HepG2 (cell line): Measurements from ENCODE around the gene EFNA3. TPM values are rescaled to one million over a fixed set of nuclear protein-coding genes. Genes with fewer than 3 reads are reported as not detected.

ENCODE experiments used
- HNRNPLL ChIP-seq: fragments of 200-400 bp; formaldehyde crosslinking; IDR thresholded peaks from 2 replicates; pipeline ENCODE4 v1.6.1; 2017; ENCODE audit warnings: mild to moderate bottlenecking, low read depth, low read length; ENCODE audit not compliant: poor library complexity, severe bottlenecking
- MYC ChIP-seq: sonication (generic); formaldehyde crosslinking; IDR thresholded peaks from 2 replicates; pipeline ENCODE4 v1.9.0; 2021; ENCODE audit warnings: missing genetic modification reagents, borderline replicate concordance
- NONO ChIP-seq, 2 experiments: fragments of 450-650 bp in 1 of 2; sonication (generic) in 1 of 2; formaldehyde crosslinking in 1 of 2; IDR thresholded peaks in 1 of 2; conservative IDR thresholded peaks in 1 of 2; 2 replicates each; pipeline versions ENCODE4 v1.6.1 to v1.8.0; 2017 to 2022; ENCODE audit warnings: mild to moderate bottlenecking in 1 of 2, missing genetic modification reagents in 1 of 2, moderate library complexity in 1 of 2
- RARA ChIP-seq: IDR thresholded peaks from 2 replicates; pipeline ENCODE4 v1.6.1; 2016; ENCODE audit warnings: missing genetic modification reagents, missing compliant biosample characterization
- REPIN1 ChIP-seq: sonication (generic); formaldehyde crosslinking; IDR thresholded peaks from 2 replicates; pipeline ENCODE4 v1.8.0; 2022; ENCODE audit warnings: missing genetic modification reagents, low read depth, mild to moderate bottlenecking, borderline replicate concordance
- SAP130 ChIP-seq: IDR thresholded peaks from 2 replicates; pipeline ENCODE4 v1.6.1; 2016; ENCODE audit warnings: low read depth
- SRY ChIP-seq: sonication (generic); formaldehyde crosslinking; IDR thresholded peaks from 2 replicates; pipeline ENCODE4 v1.8.0; 2022; ENCODE audit warnings: mild to moderate bottlenecking, missing genetic modification reagents
- ZBTB38 ChIP-seq: sonication (generic); formaldehyde crosslinking; IDR thresholded peaks from 2 replicates; pipeline ENCODE4 v1.5.1; 2020; ENCODE audit warnings: mild to moderate bottlenecking, missing genetic modification reagents
- ZNF3 ChIP-seq: IDR thresholded peaks from 2 replicates; pipeline ENCODE4 v1.7.0; 2017; ENCODE audit warnings: inconsistent platforms
- ZNF546 ChIP-seq: sonication (generic); formaldehyde crosslinking; conservative IDR thresholded peaks from 2 replicates; pipeline ENCODE4 v1.8.1; 2023; ENCODE audit warnings: mild to moderate bottlenecking, missing genetic modification reagents
- ZNF569 ChIP-seq: sonication (generic); formaldehyde crosslinking; IDR thresholded peaks from 2 replicates; pipeline ENCODE4 v1.5.0; 2020; ENCODE audit warnings: mild to moderate bottlenecking, missing genetic modification reagents, moderate library complexity, borderline replicate concordance
- ZNF782 ChIP-seq: sonication (generic); formaldehyde crosslinking; IDR thresholded peaks from 2 replicates; pipeline ENCODE4 v1.4.0; 2020; ENCODE audit warnings: missing genetic modification reagents, mild to moderate bottlenecking, borderline replicate concordance
- polyA plus RNA-seq, 8 experiments: library from polyadenylated mRNA; depleted of rRNA in 3 of 8; stranded (reverse) in 7 of 8; unstranded in 1 of 8; fragments of >200 nt; fragmentation: Illumina TruSeq in 4 of 8; extraction: Trizol in 4 of 8; gene quantifications; 2 replicates each; pipeline versions ENCODE4 v1.2.1 to v1.2.3, GENCODE V29; 2011 to 2016; ENCODE audit warnings: low read depth in 4 of 8, missing spikeins in 1 of 8, mixed read lengths in 1 of 8; ENCODE audit not compliant: insufficient read depth in 1 of 8
- total RNA-seq, 5 experiments: library from RNA; depleted of rRNA; stranded (reverse); fragments of >200 nt; fragmentation: Illumina TruSeq; extraction: Trizol; gene quantifications; 2 replicates each; pipeline ENCODE4 v1.2.3, GENCODE V29; 2016; ENCODE audit warnings: low read depth in 1 of 5
- TF ChIP-seq, protein P1 (sequence below): sonication (generic); formaldehyde crosslinking; IDR thresholded peaks from 2 replicates; pipeline ENCODE4 v1.5.0; 2020; ENCODE audit warnings: mild to moderate bottlenecking, missing genetic modification reagents, borderline replicate concordance
- TF ChIP-seq, protein P2 (sequence below): sonication (generic); formaldehyde crosslinking; conservative IDR thresholded peaks from 2 replicates; pipeline ENCODE4 v1.5.0; 2020; ENCODE audit warnings: missing genetic modification reagents
- TF ChIP-seq, protein P3 (sequence below): sonication (generic); formaldehyde crosslinking; IDR thresholded peaks from 2 replicates; pipeline ENCODE4 v1.5.0; 2020; ENCODE audit warnings: missing genetic modification reagents, mild to moderate bottlenecking, borderline replicate concordance
- TF ChIP-seq, protein P4 (sequence below): sonication (generic); formaldehyde crosslinking; IDR thresholded peaks from 2 replicates; pipeline ENCODE4 v1.5.1; 2020; ENCODE audit warnings: mild to moderate bottlenecking, missing genetic modification reagents, moderate library complexity

Gene EFNA3
- total and polyA plus RNA-seq, 2 of the 13 experiments (the other 11 are each of a cell fraction or from before 2014, with no cell fraction given) = 1.0 to 5.7 TPM

DNA sequence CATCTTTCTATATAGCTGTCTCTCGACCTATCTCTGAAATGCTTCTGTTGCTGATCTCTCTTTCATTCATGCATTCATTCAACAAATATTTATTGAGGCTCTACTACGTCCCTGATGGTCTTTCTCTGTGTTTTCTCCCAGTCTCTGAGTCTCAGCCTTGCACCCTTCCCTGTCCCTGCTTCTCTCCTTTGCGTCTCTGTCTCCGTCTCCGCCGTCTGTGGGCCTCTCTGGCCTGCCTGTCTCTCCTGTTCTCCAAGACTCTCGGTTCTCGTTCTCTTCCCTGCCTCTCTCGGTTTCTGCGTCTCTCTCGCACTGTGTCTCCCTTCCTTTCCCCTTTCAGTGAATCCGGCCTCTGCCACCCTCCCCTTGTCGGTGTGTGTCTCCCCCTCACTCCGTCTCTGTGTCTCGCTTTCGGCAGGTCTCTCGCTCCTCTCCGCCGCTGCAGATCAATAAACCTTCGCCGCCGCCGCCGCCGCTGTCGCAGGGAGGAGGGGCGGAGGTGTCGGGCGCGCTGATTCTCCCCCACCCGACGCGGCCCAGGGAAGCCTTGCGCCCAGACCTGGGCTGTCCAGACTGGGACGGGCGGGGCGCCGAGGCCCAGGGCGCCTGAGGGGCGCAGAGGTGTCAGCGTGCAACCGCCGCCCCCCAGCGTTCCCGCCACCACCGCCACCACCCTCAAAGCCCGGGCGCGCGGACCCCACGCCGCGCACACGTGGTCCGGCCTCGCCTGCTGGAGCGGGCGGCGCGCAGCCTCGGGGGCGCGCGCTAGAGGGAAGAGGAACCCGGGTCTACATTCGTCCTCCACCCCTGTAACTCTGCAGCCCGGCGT lies 3.0 kb downstream of the EFNA3 start (continued):
- 0 out of 2 replicates have a peak, but pooled peaks have one; percentile 48 for TF ChIP-seq SRY (CRISPR knock-in tag)
- peak; percentile 16; the same call in 1 of the 2 replicates for TF ChIP-seq MYC (CRISPR knock-in tag)
- 0 out of 2 replicates have a peak, but pooled peaks have one; percentile 24 for TF ChIP-seq ZBTB38 (CRISPR knock-in tag)
- TF ChIP-seq ZNF782 = peak; percentile 31; the same call in 1 of the 2 replicates
- no peak for TF ChIP-seq REPIN1 (CRISPR knock-in tag)
- TF ChIP-seq RARA (CRISPR knock-in tag) = 0 out of 2 replicates have a peak, but pooled peaks have one; percentile 3
- peak; percentile 10; the same call in 1 of the 2 replicates for TF ChIP-seq SAP130 (CRISPR knock-in tag)
- TF ChIP-seq NONO (IDR thresholded peaks at IDR 0.05) = no peak
- 0 out of 2 replicates have a peak, but pooled peaks have one; percentile 21 for TF ChIP-seq NONO (CRISPR knock-in tag; conservative IDR thresholded peaks at IDR 0.05)
- TF ChIP-seq, protein P1, sequence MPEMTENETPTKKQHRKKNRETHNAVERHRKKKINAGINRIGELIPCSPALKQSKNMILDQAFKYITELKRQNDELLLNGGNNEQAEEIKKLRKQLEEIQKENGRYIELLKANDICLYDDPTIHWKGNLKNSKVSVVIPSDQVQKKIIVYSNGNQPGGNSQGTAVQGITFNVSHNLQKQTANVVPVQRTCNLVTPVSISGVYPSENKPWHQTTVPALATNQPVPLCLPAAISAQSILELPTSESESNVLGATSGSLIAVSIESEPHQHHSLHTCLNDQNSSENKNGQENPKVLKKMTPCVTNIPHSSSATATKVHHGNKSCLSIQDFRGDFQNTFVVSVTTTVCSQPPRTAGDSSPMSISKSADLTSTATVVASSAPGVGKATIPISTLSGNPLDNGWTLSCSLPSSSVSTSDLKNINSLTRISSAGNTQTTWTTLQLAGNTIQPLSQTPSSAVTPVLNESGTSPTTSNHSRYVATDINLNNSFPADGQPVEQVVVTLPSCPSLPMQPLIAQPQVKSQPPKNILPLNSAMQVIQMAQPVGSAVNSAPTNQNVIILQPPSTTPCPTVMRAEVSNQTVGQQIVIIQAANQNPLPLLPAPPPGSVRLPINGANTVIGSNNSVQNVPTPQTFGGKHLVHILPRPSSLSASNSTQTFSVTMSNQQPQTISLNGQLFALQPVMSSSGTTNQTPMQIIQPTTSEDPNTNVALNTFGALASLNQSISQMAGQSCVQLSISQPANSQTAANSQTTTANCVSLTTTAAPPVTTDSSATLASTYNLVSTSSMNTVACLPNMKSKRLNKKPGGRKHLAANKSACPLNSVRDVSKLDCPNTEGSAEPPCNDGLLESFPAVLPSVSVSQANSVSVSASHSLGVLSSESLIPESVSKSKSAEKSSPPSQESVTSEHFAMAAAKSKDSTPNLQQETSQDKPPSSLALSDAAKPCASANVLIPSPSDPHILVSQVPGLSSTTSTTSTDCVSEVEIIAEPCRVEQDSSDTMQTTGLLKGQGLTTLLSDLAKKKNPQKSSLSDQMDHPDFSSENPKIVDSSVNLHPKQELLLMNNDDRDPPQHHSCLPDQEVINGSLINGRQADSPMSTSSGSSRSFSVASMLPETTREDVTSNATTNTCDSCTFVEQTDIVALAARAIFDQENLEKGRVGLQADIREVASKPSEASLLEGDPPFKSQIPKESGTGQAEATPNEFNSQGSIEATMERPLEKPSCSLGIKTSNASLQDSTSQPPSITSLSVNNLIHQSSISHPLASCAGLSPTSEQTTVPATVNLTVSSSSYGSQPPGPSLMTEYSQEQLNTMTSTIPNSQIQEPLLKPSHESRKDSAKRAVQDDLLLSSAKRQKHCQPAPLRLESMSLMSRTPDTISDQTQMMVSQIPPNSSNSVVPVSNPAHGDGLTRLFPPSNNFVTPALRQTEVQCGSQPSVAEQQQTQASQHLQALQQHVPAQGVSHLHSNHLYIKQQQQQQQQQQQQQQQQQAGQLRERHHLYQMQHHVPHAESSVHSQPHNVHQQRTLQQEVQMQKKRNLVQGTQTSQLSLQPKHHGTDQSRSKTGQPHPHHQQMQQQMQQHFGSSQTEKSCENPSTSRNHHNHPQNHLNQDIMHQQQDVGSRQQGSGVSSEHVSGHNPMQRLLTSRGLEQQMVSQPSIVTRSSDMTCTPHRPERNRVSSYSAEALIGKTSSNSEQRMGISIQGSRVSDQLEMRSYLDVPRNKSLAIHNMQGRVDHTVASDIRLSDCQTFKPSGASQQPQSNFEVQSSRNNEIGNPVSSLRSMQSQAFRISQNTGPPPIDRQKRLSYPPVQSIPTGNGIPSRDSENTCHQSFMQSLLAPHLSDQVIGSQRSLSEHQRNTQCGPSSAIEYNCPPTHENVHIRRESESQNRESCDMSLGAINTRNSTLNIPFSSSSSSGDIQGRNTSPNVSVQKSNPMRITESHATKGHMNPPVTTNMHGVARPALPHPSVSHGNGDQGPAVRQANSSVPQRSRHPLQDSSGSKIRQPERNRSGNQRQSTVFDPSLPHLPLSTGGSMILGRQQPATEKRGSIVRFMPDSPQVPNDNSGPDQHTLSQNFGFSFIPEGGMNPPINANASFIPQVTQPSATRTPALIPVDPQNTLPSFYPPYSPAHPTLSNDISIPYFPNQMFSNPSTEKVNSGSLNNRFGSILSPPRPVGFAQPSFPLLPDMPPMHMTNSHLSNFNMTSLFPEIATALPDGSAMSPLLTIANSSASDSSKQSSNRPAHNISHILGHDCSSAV = no peak
- TF ChIP-seq, protein P2, sequence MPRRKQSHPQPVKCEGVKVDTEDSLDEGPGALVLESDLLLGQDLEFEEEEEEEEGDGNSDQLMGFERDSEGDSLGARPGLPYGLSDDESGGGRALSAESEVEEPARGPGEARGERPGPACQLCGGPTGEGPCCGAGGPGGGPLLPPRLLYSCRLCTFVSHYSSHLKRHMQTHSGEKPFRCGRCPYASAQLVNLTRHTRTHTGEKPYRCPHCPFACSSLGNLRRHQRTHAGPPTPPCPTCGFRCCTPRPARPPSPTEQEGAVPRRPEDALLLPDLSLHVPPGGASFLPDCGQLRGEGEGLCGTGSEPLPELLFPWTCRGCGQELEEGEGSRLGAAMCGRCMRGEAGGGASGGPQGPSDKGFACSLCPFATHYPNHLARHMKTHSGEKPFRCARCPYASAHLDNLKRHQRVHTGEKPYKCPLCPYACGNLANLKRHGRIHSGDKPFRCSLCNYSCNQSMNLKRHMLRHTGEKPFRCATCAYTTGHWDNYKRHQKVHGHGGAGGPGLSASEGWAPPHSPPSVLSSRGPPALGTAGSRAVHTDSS (CRISPR knock-in tag) = no peak
- TF ChIP-seq HNRNPLL = peak; percentile 9
- TF ChIP-seq ZNF546 = no peak
- peak; percentile 89 for TF ChIP-seq ZNF3 (CRISPR knock-in tag)
- TF ChIP-seq ZNF569 = no peak
- TF ChIP-seq, protein P3, sequence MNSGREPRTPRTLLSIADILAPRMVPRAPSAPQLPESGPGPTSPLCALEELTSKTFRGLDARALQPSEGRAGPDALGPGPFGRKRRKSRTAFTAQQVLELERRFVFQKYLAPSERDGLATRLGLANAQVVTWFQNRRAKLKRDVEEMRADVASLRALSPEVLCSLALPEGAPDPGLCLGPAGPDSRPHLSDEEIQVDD = 0 out of 2 replicates have a peak, but pooled peaks have one; percentile 22
- TF ChIP-seq, protein P4, sequence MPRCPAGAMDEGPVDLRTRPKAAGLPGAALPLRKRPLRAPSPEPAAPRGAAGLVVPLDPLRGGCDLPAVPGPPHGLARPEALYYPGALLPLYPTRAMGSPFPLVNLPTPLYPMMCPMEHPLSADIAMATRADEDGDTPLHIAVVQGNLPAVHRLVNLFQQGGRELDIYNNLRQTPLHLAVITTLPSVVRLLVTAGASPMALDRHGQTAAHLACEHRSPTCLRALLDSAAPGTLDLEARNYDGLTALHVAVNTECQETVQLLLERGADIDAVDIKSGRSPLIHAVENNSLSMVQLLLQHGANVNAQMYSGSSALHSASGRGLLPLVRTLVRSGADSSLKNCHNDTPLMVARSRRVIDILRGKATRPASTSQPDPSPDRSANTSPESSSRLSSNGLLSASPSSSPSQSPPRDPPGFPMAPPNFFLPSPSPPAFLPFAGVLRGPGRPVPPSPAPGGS (CRISPR knock-in tag) = peak; percentile 58; the same call in 1 of the 2 replicates
